Fibroblast of lung (primary cell): Measurements from ENCODE around the gene ST3GAL4. TPM values are rescaled to one million over a fixed set of nuclear protein-coding genes. Genes with fewer than 3 reads are reported as not detected.

Source experiments
- DNase-seq, 2 donors: peaks; one replicate each; pipeline versions ENCODE4 v3.0.0 to v3.0.0-alpha.2; 2010; ENCODE audit warnings: low read depth in 2 of 2
- H2AFZ ChIP-seq: 2 replicates; pipeline ENCODE4 v1.5.1; 2012; ENCODE audit warnings: low read length, control low read depth, inconsistent platforms
- H3K27ac ChIP-seq: 2 replicates; pipeline ENCODE4 v1.5.1; 2011; ENCODE audit warnings: low read length, control low read depth; ENCODE audit not compliant: insufficient read depth
- H3K27me3 ChIP-seq: 2 replicates; pipeline ENCODE4 v1.5.1; 2011; ENCODE audit warnings: mild to moderate bottlenecking, low read length; ENCODE audit not compliant: control insufficient read depth, insufficient read depth
- H3K36me3 ChIP-seq: 2 replicates; pipeline ENCODE4 v1.5.1; 2011; ENCODE audit warnings: low read length; ENCODE audit not compliant: control insufficient read depth, insufficient read depth
- H3K4me1 ChIP-seq: 2 replicates; pipeline ENCODE4 v1.5.1; 2011; ENCODE audit warnings: low read length; ENCODE audit not compliant: control insufficient read depth, insufficient read depth; ENCODE audit errors: extremely low read depth
- H3K4me2 ChIP-seq: 2 replicates; pipeline ENCODE4 v1.5.1; 2011; ENCODE audit warnings: low read length, control low read depth; ENCODE audit not compliant: insufficient read depth; ENCODE audit errors: extremely low read depth
- H3K4me3 ChIP-seq, 4 experiments: fragments of 200-600 bp in 1 of 4; sonication (generic) in 1 of 4; replicated peaks in 1 of 4; 2 replicates each; pipeline ENCODE4 v1.5.1; 2011 to 2016; ENCODE audit warnings: low read length in 4 of 4, low read depth in 3 of 4, mild to moderate bottlenecking in 3 of 4, control low read depth in 2 of 4, inconsistent platforms in 1 of 4, mixed read lengths in 1 of 4; ENCODE audit not compliant: insufficient read depth in 1 of 4; ENCODE audit errors: control extremely low read depth in 1 of 4
- H3K79me2 ChIP-seq: 2 replicates; pipeline ENCODE4 v1.5.1; 2012; ENCODE audit warnings: mild to moderate bottlenecking, low read length, inconsistent platforms; ENCODE audit not compliant: control insufficient read depth, insufficient read depth
- H3K9ac ChIP-seq: 2 replicates; pipeline ENCODE4 v1.5.1; 2011; ENCODE audit warnings: mild to moderate bottlenecking, low read length, control low read depth; ENCODE audit not compliant: insufficient read depth
- H3K9me3 ChIP-seq: 2 replicates; pipeline ENCODE4 v1.5.1; 2012; ENCODE audit warnings: low read depth, low read length; ENCODE audit not compliant: control insufficient read depth, insufficient read depth
- H4K20me1 ChIP-seq: 2 replicates; pipeline ENCODE4 v1.5.1; 2011; ENCODE audit warnings: low read length; ENCODE audit not compliant: control insufficient read depth, insufficient read depth; ENCODE audit errors: extremely low read depth
- EZH2 ChIP-seq: IDR thresholded peaks from 2 replicates; pipeline ENCODE4 v1.5.1; 2012; ENCODE audit warnings: low read length, control low read depth, mild to moderate bottlenecking; ENCODE audit errors: missing control alignments
- polyA plus RNA-seq, 2 donors: library from polyadenylated mRNA; depleted of rRNA in 1 of 2; stranded (reverse) in 1 of 2; unstranded in 1 of 2; fragments of >200 nt; gene quantifications; 2 replicates each; pipeline ENCODE4 v1.2.1, GENCODE V29; 2011 to 2012; ENCODE audit warnings: missing spikeins in 1 of 2
- total RNA-seq: library from RNA; depleted of rRNA; stranded (reverse); fragments of >200 nt; gene quantifications from 2 replicates; pipeline ENCODE4 v1.2.1, GENCODE V29; 2014
- TF ChIP-seq, protein P1 (sequence below), 2 donors: IDR thresholded peaks in 1 of 2; conservative IDR thresholded peaks in 1 of 2; 1 replicate in 1 of 2; 2 replicates in 1 of 2; pipeline ENCODE4 v1.5.1; 2011 to 2012; ENCODE audit warnings: low read length in 2 of 2, control low read depth in 1 of 2, inconsistent platforms in 1 of 2, low read depth in 1 of 2, mild to moderate bottlenecking in 1 of 2

ST3GAL4 gene
- total and polyA plus RNA-seq, 2 donors (not counting 1 experiment from before 2014, with no cell fraction given): 16.7 to 36.8 TPM

DNA sequence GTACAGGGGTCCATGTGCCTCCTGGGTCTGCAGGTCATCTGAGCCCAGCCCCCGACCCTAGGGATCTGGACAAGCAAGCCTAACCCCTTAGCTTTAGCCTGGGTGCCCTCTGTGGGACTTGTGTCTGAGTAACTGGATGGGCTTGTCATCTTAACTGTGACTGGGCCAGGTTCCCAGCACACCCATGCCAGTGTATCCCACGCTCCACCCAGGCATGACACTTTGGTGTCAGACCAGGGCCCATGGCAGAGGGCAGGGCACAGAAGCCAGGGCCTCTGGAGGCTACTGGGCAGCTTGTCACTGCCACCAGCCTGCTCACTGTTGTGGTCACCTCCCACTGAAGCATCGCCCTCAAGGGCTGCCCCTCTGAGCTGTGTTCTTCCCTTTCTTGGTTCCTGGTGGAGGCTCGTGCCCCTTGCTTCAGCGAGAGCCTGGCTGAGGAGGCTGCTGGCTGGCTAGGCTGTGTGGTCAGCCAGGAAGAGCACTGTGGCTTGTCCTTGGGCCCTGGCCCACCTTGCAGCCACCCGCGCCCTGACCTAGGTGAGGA lies 80.8 kb downstream of the ST3GAL4 start:
- Histone ChIP-seq H3K4me1 (peaks cover 9% of the 10 kb centered on the region), H3K4me3 (no peak overlapping the region)
- TF ChIP-seq EZH2: no peak
- TF ChIP-seq, protein P1, sequence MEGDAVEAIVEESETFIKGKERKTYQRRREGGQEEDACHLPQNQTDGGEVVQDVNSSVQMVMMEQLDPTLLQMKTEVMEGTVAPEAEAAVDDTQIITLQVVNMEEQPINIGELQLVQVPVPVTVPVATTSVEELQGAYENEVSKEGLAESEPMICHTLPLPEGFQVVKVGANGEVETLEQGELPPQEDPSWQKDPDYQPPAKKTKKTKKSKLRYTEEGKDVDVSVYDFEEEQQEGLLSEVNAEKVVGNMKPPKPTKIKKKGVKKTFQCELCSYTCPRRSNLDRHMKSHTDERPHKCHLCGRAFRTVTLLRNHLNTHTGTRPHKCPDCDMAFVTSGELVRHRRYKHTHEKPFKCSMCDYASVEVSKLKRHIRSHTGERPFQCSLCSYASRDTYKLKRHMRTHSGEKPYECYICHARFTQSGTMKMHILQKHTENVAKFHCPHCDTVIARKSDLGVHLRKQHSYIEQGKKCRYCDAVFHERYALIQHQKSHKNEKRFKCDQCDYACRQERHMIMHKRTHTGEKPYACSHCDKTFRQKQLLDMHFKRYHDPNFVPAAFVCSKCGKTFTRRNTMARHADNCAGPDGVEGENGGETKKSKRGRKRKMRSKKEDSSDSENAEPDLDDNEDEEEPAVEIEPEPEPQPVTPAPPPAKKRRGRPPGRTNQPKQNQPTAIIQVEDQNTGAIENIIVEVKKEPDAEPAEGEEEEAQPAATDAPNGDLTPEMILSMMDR (conservative IDR thresholded peaks at IDR 0.05 in 1 of 2, IDR thresholded peaks at IDR 0.05 in 1 of 2; ENCODE audit: low read depth in 1 of 2, low read length in 2 of 2): no peak

DNA sequence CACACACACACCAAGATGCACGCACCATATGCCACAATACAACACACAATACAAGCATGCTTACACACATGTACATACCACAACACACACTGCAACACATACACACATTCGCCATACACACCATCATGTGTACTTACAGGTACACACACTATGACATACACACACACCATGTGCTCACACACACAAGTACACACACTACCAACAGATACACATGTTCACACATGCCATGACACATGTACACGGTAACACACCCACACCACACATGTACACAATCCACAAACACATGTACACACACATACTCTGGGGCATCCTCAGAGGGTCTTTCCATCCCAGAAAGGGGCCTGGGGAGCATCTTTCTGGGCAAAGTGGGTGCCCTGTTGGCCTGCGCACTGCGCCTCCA lies 82.2 kb downstream of the ST3GAL4 start:
- Histone ChIP-seq H2AFZ (no peak overlapping the region), H3K79me2 (no peaks in the 10 kb centered on the region), H3K36me3 (no peaks in the 10 kb centered on the region), H3K4me1 (no peaks in the 10 kb centered on the region), H3K27me3 (no peaks in the 10 kb centered on the region), H3K4me2 (no peak overlapping the region), H3K27ac (no peak overlapping the region), H3K9ac (no peak overlapping the region), H3K4me3 (no peak overlapping the region), H3K9me3 (no peaks in the 10 kb centered on the region), H4K20me1 (no peaks in the 10 kb centered on the region)
- DNase-seq: no peak
- TF ChIP-seq, protein P1 (conservative IDR thresholded peaks at IDR 0.05 in 1 of 2, IDR thresholded peaks at IDR 0.05 in 1 of 2; ENCODE audit: low read depth in 1 of 2, low read length in 2 of 2): no peak

More for the DNA sequence above, 80.8 kb downstream of the ST3GAL4 start:
- Histone ChIP-seq H3K9ac (no peak overlapping the region), H3K79me2 (no peaks in the 10 kb centered on the region), H2AFZ (no peak overlapping the region), H3K27ac (no peak overlapping the region), H4K20me1 (no peaks in the 10 kb centered on the region), H3K36me3 (no peaks in the 10 kb centered on the region), H3K9me3 (no peaks in the 10 kb centered on the region), H3K4me2 (no peak overlapping the region), H3K27me3 (no peaks in the 10 kb centered on the region)
- DNase-seq: no peak

DNA sequence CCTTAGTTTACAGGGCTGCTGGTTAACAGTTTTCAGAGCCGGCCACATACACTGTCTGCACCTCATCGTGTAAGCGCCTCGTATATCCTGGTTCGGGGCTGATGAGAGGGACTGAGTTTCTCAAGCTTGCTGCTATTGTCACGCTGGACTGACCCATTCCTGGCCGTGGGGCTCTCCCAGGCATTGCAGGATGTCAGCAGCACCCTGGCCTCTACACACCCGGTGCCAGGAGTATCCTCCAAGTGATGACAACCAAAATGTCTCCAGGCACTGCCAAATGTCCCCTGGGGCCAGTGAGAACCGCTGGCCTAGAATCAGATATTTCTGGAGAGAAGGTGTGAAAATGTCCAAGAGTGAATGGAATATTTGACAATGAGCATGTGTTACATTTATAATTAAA lies 82.8 kb downstream of the ST3GAL4 start:
- H3K27me3 ChIP-seq: no peaks in the 10 kb centered on the region
- DNase-seq: no peak
- H2AFZ ChIP-seq: no peak overlapping the region
- H4K20me1 ChIP-seq: no peaks in the 10 kb centered on the region
- H3K9ac ChIP-seq: no peak overlapping the region
- no peak overlapping the region for H3K27ac ChIP-seq
- no peaks in the 10 kb centered on the region for H3K4me1 ChIP-seq
- no peaks in the 10 kb centered on the region for H3K36me3 ChIP-seq
- no peak for TF ChIP-seq EZH2
- TF ChIP-seq, protein P1 (conservative IDR thresholded peaks at IDR 0.05 in 1 of 2, IDR thresholded peaks at IDR 0.05 in 1 of 2; ENCODE audit: low read depth in 1 of 2, low read length in 2 of 2): no peak
- no peaks in the 10 kb centered on the region for H3K9me3 ChIP-seq
- H3K79me2 ChIP-seq: no peaks in the 10 kb centered on the region
- H3K4me3 ChIP-seq: no peak overlapping the region
- H3K4me2 ChIP-seq: no peak overlapping the region
